GM13976 (cell line): ENCODE data around the gene SUN1.

ENCODE experiments used
- DNase-seq: peaks from one replicate; pipeline ENCODE4 v3.0.0; 2012; ENCODE audit warnings: low spot score
- in situ Hi-C: fragments of 300-500 bp; cut with MboI; formaldehyde crosslinking; loops from one replicate; pipeline ENCODE4 v1.12.0; 2022; ENCODE audit warnings: low sequenced_read_pairs, mixed read lengths, inconsistent platforms; ENCODE audit not compliant: unreplicated experiment
- TF ChIP-seq, protein P1 (sequence below): IDR thresholded peaks from 2 replicates; pipeline ENCODE4 v1.5.1; 2012; ENCODE audit warnings: borderline replicate concordance, mild to moderate bottlenecking; ENCODE audit not compliant: insufficient read depth; ENCODE audit errors: extremely low read depth, missing control alignments, control extremely low read depth

Gene SUN1

DNA sequence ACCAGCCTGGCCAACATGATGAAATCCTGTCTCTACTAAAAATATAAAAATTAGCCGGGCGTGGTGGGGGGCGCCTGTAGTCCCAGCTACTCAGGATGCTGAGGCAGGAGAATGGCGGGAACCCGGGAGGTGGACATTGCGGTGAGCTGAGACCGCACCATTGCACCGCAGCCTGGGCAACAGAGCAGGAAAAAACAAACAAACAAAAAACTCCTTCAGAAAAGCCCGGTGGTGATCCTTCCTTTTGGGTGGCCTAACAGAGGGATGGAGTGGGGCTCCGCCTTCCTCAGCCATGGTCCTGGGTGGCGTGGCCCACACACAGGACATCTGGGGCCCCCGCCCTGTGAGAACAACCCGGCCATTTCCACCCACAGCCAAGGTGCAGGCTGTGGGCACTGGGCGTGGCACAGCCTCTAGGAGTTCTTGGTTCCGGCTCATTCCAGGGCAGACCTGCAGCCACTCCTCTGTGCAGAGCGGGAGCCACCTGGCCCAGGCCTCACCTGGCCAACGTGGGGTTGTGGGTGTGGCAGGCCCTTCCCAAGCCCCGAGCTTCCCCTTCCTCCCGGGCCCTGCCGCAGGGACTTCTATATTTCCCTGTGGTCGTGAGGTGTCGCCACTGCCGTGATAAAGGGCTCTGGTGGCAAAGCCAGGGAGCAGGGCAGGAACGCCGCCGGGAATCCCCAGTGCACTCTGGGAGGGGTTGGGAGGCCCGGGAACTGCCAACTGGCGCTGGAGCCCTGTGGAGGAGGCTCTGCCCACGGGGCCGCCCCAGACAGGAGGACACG lies 81.7 kb downstream of the SUN1 start:
- in situ Hi-C loops: no loop called here
- no peak for DNase-seq
- TF ChIP-seq, protein P1, sequence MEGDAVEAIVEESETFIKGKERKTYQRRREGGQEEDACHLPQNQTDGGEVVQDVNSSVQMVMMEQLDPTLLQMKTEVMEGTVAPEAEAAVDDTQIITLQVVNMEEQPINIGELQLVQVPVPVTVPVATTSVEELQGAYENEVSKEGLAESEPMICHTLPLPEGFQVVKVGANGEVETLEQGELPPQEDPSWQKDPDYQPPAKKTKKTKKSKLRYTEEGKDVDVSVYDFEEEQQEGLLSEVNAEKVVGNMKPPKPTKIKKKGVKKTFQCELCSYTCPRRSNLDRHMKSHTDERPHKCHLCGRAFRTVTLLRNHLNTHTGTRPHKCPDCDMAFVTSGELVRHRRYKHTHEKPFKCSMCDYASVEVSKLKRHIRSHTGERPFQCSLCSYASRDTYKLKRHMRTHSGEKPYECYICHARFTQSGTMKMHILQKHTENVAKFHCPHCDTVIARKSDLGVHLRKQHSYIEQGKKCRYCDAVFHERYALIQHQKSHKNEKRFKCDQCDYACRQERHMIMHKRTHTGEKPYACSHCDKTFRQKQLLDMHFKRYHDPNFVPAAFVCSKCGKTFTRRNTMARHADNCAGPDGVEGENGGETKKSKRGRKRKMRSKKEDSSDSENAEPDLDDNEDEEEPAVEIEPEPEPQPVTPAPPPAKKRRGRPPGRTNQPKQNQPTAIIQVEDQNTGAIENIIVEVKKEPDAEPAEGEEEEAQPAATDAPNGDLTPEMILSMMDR: no peak

DNA sequence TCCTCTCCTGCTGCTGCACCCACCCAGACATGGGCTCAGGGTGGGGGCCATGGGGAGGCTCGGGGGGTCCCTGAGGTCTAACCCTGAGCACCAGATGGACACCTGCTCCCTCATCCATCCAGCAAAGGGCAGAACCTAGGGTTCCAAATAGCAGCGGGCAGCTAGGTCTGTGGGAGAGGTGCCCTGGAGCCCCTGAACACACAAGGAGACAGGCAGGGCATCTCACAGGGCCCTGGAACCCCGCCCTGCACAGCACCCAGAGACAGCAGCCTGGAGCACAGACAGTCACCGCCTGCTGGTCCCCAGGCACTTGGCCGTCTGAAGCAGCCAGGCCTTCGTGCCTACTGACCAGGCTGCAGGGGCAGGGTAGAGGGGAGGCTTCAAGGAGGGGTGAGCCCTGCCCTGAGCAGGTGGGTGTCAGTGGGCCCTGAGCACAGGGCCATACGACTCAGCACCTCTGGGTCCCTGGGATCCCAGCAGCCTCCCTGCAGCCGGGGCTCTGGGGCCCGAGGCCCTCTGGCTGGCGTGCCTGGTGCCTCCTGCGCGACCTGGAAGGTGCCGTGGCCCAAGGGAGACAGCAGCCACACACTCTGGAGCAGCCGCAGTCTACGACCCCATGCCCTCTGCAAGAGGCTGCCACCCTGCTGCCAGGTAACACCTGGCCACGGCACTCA lies 82.4 kb downstream of the SUN1 start:
- in situ Hi-C loops: no loop called here
- TF ChIP-seq, protein P1: no peak
- no peak for DNase-seq

DNA sequence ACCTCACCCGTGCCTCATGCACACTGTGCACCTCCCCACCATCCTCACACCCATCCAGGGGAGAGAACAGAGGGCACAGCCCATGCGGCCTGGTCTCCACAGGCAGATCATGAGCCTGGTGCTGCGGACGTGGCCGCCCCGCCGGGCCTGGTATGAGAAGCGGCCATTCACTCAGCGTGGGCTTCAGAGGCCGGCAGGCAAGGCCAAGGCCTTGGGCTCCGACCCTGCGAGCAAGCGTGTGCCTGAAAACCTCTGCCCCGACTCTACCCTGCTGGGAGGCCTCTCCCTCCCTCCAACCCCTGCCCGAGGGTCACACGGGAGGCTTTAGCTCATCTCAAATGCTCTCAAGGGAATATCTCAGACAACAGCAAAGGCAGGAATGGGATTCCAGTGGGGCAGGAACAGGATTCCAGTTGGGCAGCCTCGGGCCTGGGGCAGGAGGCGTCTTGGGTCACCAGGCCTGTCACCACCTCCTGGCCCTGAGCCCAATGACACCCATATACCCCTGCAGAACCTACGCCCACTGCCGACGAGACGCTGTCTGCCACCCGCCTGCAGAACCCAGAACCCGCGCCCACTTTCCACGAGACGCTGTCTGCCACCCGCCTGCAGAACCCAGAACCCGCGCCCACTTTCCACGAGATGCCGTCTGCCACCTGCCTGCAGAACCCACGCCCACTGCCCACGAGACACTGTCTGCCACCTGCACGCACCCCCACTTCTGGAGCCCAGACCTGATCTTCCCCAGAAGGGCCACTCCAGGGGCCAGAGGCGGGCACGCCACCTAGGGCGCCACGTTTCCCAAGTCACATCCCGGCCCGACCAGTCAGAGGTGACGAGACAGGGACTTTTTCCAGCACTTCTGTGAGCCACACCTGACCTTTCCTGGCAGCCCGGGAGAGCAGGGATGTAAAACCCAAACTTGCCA lies 83.3 kb downstream of the SUN1 start:
- no peak for DNase-seq
- TF ChIP-seq, protein P1: no peak
- in situ Hi-C loops: no loop called here

DNA sequence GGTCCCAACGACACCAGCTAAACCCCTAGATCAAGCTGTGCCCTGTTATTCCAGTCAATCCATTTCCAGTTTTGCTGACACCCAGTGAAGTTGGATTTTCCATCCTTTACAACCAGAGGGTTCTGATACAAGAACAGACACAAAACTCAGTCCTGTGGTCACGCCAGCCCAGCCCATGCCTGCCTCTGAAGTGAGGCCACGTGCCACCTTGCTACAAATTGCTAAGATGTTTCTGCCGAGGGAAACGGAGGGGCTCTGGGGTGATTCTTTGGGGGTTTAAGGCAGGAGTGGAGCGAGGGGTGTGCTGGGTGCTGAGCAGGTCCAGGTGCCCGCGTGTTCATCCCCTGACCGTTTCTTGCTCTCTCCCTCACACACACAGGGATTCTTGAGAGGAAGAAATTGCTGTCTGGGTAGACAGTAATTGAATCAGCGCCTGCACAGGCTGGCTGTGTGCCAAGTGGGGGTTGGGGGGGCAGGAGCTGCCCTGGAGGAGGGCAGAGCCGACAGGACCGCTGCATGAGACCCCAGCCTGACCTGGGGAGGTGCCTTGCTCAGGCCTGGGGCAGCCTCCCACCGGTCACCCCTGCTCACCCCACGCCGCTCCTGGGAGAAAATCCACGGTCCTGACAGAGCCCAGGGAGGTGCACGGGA lies 84.1 kb downstream of the SUN1 start:
- in situ Hi-C loops: no loop called here
- TF ChIP-seq, protein P1: no peak
- DNase-seq: no peak

DNA sequence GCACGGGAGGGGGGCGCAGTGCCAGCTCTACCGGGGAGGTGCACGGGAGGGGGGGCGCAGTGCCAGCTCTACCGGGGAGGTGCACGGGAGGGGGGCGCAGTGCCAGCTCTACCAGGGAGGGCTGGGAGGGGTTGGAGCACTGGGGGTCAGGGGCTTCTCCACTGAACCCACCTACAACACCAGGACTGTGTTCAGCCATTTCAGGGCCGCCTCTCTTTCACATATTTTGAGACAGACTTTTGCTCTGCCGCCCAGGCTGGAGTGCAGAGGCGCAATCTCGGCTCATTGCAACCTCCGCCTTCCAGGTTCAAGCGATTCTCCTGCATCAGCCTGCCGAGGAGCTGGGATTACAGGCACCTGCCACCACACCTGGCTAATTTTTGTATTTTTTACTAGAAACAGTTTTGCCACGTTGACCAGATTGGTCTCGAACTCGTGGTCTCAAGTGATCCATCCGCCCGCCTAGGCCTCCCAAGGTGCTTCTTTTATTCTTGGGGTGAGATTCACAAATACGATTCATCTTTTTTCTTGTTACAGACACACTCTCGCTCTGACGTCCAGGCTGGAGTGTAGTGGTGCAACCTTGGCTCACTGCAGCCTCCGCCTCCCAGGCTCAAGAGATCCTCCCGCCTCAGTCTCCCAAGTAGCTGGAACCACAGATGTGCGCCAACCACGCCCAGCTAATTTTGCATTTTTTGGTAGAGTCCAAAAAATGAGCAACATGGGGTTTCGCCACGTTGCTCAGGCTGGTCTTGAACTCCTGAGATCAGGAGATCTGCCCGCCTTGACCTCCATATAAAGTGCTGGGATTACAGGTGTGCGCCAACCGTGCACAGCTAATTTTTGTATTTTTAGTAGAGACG lies 85.2 kb downstream of the SUN1 start:
- in situ Hi-C loops: no loop called here
- TF ChIP-seq, protein P1: no peak
- DNase-seq: no peak
